ENCODE results near the gene PDLIM7.

PDLIM7 gene

DNA sequence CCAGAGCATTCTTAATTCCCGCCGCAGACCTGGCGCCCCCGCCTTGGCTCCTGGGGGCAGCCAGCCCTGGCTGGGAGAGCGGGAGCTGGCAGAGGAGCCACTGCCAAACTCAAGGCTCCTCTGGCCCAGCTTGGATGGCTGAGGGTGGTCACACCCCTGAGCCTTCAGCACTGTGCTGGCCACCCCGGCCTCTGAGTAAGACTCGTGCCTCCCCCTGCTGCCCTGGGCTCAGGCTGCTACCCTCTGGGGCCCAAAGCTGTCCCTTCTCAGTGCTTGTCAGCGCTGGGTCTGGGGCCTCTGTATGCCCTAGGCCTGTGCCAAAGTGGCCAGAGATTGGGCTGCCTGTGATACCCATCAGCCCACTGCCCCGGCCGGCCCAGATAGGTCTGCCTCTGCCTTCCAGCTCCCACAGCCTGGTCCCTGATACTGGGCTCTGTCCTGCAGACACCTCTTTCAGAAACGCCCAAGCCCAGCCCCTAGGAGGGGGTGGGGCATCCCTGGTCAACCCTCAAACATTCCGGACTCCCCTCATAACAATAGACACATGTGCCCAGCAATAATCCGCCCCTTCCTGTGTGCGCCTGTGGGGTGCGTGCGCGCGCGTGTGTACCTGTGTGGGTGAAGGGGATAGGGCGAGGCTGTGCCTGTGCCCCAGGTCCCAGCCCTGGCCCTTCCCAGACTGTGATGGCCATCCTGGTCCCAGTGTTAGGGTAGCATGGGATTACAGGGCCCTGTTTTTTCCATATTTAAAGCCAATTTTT is 55.2 kb downstream of the PDLIM7 start:
- no peak for DNase-seq

DNA sequence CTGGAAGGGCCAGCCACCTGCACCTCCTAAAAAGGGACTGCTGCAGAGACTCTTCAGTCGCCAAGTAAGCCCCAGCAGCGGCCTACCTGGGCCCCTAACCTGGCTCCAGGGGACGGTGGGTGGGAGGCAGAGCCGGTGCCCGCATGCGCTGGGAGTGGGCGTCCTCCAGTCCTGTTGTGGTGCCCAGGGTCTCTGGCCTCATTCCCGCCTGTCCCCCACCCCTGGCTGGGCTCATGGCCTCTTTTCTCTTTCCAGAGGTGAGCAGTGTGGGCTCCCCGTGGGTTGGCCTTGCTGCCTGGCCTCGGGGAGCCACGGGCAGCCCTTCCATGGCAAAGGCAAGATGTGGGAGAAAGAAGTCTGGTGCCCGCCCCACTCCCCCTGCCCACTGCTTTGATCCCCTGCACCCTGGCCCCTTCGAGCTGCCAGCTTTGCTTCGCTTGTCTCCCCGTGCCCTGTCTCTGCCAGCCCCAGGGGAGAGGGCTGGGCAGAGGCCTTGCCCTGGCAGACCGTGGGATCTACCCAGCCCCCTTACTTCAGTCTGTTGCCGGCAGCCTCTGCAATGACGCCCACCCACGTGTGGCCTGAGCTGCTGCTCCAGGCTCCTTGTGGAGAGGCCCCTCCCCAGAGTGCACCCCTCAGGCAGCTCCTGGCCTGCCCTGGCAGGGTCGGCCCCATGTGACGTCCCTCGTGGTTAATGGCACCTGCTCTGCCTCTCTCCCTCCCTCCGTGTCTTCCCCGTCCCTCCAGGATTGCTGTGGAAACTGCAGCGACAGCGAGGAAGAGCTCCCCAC is 56.2 kb downstream of the PDLIM7 start:
- DNase-seq, result no peak

DNA sequence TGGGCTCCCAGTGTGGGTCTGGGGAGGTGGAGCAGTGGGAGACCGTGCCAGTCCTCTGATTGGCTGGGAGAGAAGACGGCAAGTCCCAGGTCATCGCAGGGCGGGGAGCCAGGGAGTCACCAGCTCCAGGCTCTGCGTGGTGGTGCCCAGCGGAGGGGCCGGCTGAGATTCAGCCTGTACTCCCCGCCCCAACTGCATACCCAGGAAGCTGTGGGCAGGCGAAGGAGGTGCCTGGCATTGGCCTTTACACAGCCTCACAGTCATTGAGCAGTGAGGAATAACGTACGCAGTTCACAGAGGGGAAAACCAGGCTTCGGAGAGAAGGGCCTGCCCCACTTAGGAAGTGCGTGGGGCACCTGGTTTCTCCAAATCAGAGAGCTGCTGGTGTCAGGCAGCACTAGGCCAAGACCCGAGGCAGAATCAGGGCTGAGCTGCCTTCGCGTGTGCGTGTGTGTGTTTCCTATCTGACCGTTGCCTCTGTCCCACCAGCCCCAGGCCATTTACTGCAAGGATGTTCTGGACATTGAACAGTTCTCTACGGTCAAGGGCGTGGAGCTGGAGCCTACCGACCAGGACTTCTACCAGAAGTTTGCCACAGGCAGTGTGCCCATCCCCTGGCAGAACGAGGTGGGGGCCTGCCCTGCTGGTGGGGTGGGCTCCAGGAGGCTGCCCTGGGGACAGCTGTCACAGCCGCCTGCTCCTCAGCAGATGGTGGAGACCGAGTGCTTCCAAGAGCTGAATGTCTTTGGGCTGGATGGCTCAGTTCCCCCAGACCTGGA is 57.0 kb downstream of the PDLIM7 start:
- DNase-seq, result peak; percentile 55

DNA sequence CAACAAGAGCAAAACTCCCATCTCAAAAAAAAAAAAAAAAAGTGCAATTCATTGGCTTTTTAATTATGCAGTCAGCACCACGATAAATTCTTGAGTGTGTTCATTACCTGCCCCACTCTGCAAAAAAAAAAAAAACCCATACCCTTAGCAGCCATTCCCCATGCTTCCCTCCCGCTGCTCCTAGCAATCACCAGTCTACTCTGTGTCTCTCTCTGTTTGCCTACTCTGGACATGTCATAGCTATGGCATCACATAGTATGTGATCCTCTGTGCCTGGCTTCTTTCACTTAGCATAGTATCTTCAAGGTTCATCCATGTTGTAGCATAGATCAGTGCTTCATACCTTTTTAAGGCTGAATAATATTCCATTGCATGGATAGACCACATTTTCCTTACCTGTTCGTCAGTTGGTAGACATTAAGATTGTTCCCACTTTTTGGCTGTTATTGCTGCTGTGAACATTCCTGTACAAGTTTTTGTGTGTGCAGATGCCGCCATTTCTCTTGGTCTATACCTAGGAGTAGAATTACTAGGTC is 57.8 kb downstream of the PDLIM7 start:
- no peak for DNase-seq

DNA sequence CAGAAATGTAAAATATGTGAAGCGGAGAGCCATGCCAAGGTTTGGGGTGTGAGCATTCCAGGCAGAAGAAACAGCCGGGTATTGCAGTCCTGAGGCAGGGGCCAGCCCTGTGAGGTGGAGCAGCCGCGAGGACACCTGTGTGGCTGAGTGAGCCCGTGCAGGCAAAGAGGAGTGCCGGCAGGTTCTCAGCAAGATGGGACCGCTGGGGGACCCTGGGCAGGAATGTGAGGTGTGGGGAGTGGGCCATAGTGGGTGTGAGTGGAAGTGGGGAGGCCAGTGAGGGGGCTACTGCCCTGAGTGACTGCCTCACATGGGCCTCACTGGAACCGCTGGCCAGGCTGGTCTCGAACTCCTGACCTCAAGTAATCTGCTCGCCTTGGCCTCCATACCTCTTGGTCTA is 58.9 kb downstream of the PDLIM7 start:
- DNase-seq, result no peak

DNA sequence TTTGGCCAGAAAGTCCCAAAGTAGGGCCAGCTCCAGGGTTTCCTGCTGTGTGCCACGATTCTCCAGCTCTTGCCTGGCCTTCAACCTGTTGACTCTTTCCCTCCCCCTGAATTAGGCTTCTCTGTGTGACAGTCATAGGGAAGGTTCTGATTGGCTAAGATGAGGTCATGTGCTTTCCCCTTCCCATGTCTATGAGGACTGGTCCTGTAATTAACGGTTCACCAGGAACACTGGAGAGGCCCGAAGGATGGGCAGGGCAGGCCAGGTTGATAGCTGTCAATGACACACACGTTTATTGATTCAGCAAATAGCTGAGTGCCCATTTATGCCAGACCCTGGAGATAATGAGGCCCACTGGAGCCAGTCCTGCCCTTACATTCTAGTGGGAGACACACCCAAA is 59.8 kb downstream of the PDLIM7 start:
- no peak for DNase-seq

DNA sequence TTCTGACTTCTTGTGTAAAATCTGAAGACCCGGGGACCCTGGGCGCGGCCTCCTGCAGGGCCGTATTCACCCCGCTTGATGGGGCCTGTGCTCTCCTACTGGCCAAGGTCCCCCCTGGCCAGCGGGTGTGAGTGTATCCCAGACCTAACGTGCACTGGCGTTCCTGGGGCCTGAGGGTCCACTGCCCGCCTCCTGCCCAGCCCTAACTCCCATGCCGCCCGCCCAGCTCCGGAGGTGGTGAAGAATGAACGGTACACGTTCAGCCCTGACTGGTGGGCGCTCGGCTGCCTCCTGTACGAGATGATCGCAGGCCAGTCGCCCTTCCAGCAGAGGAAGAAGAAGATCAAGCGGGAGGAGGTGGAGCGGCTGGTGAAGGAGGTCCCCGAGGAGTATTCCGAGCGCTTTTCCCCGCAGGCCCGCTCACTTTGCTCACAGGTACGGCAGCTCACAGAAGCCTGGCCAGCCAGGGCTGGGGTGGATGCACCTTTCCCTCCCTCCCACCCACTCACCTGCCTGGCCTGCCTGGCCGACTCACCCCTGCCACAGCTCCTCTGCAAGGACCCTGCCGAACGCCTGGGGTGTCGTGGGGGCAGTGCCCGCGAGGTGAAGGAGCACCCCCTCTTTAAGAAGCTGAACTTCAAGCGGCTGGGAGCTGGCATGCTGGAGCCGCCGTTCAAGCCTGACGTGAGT is 61.4 kb downstream of the PDLIM7 start:
- DNase-seq, result no peak

DNA sequence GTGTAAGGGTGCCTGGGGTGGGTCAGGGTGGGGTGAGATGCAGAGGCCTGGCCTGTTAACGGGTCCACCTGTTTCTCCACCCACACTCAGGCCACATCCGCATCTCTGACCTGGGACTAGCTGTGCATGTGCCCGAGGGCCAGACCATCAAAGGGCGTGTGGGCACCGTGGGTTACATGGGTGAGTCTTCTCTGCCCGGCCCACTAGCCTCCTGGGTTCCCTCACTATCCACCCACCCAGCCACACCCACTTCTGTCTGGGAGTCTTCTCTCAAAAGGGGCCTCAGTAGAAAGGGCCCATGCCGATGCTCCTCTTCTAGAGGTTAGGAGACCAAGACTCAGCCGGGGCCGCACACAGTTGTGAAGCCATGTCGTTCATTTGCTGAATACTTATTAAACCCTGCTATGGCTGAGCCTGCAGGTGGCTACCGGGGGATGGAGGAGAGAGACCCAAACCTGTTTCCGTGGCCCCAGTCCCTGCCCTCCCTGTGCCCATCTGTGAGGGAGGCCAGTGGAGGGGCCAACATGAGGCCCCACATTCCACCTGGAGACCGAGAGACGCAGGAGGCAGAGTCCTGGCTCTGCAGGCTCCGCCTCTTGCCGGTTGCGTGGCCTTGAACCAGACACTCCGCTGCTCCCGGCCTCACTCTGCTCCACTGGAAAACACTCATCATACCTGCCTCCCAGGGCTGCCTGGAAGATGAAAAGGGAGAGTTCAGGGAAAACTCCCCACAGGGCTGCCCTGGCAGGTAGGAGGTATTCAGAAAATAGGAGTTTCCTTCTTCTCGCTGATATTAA is 62.3 kb downstream of the PDLIM7 start:
- no peak for DNase-seq

DNA sequence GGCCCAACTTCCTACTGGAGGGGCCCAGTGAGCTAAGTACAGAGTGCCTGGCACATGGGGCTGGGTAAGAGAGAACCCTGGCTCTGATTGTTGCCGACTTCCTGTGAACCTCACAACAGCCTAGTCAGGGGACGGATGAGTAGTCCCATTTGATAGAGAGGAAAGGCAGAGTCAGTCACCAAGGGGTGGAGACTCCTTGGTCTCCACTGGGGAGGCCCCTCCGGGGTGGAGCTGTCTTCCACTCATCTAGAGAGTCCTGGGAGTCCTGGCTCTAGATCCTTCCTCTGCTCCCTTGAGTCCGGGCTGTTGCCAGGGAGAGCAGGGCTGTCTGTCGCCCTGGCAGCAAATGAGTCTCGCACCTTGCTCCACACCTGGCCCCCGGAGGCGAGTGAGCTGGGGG is 63.0 kb downstream of the PDLIM7 start:
- DNase-seq, result no peak

DNA sequence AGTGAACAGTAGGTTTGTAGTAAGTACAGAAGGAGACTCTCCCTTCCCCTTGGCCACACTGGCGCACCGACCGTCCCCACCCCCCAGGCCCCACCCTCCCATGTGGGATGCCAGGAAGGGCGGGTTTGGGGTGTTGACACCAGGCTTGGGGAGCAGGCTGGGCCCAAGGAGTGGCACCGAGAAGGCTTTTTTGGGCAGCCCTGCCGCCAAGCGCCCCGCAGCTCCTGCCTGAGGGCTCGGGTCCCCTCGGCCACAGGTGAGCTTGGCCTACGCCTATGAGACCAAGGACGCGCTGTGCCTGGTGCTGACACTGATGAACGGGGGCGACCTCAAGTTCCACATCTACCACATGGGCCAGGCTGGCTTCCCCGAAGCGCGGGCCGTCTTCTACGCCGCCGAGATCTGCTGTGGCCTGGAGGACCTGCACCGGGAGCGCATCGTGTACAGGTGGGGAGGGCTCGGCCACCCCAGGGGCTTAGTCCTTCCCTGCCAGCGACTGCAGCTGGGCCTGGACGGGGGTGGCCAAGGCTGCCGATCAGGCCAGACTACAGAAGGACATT is 63.7 kb downstream of the PDLIM7 start:
- no peak for DNase-seq

All from T-helper 9 cell (primary cell).